ENCODE measurements around the gene NDRG2.
"Not testable (repeated sequence)": the region's sequence is repeated elsewhere in the genome, so short reads cannot be mapped to it uniquely, and the experiment has no call there.

The NDRG2 gene

GRCh38 chr14:21048638-21049037 is 23.8 kb upstream of the NDRG2 start:
- TF ChIP-seq CTCF (IDR thresholded peaks at IDR 0.05; ENCODE audit: extremely low read depth, insufficient read depth, missing control alignments) = no peak
- in situ Hi-C loops (cut with MboI; ENCODE audit: low pct_unique_long_range_greater_than_20kb, low sequenced_read_pairs, unreplicated experiment) = no loop called here
- DNase-seq (ENCODE audit: low spot score) = no peak

GRCh38 chr14:21047378-21047781 is 22.5 kb upstream of the NDRG2 start:
- in situ Hi-C loops (cut with MboI; ENCODE audit: low pct_unique_long_range_greater_than_20kb, low sequenced_read_pairs, unreplicated experiment) = no loop called here
- TF ChIP-seq CTCF (IDR thresholded peaks at IDR 0.05; ENCODE audit: extremely low read depth, insufficient read depth, missing control alignments) = no peak
- DNase-seq (ENCODE audit: low spot score) = no peak

- TF ChIP-seq CTCF (IDR thresholded peaks at IDR 0.05; ENCODE audit: extremely low read depth, insufficient read depth, missing control alignments) = no peak
- DNase-seq (ENCODE audit: low spot score) = no peak
- in situ Hi-C loops (cut with MboI; ENCODE audit: low pct_unique_long_range_greater_than_20kb, low sequenced_read_pairs, unreplicated experiment) = no loop called here
Measured at GRCh38 chr14:21043974-21044618, 19.2 kb upstream of the NDRG2 start.

GRCh38 chr14:21043387-21043973 is 18.6 kb upstream of the NDRG2 start:
- no peak for DNase-seq (ENCODE audit: low spot score)
- no peak for TF ChIP-seq CTCF (IDR thresholded peaks at IDR 0.05; ENCODE audit: extremely low read depth, insufficient read depth, missing control alignments)
- in situ Hi-C loops (cut with MboI; ENCODE audit: low pct_unique_long_range_greater_than_20kb, low sequenced_read_pairs, unreplicated experiment) = no loop called here

- in situ Hi-C loops (cut with MboI; ENCODE audit: low pct_unique_long_range_greater_than_20kb, low sequenced_read_pairs, unreplicated experiment) = no loop called here
- TF ChIP-seq CTCF (IDR thresholded peaks at IDR 0.05; ENCODE audit: extremely low read depth, insufficient read depth, missing control alignments) = no peak
- no peak for DNase-seq (ENCODE audit: low spot score)
Measured at GRCh38 chr14:21042918-21043317, 18.1 kb upstream of the NDRG2 start.

GRCh38 chr14:21041676-21042433 is 17.0 kb upstream of the NDRG2 start, which contains the start of gene RNASE7:
TSS of gene RNASE7 (plus strand) at chr14:21042362. CDS start at chr14:21042993, 631 bp downstream.
- no peak for TF ChIP-seq CTCF (IDR thresholded peaks at IDR 0.05; ENCODE audit: extremely low read depth, insufficient read depth, missing control alignments)
- in situ Hi-C loops (cut with MboI; ENCODE audit: low pct_unique_long_range_greater_than_20kb, low sequenced_read_pairs, unreplicated experiment) = no loop called here
- DNase-seq (ENCODE audit: low spot score) = no peak

GRCh38 chr14:21040941-21041340 is 16.1 kb upstream of the NDRG2 start:
- DNase-seq (ENCODE audit: low spot score); in situ Hi-C loops (cut with MboI; ENCODE audit: low pct_unique_long_range_greater_than_20kb, low sequenced_read_pairs, unreplicated experiment): not testable (repeated sequence)

All from GM13977 (cell line).